HG03520 (cell line): Measurements from ENCODE around the gene SRPK1.

Experiments used
- ATAC-seq: cut with Tn5 transposase; IDR thresholded peaks from one replicate; pipeline ENCODE4 v1.9.1; 2021; ENCODE audit warnings: mild to moderate bottlenecking, moderate library complexity; ENCODE audit not compliant: unreplicated experiment

Gene SRPK1

GRCh38 chr6:35903679-35904078 is 17.2 kb downstream of the SRPK1 start:
- no peak for ATAC-seq

GRCh38 chr6:35900448-35900847 is 20.4 kb downstream of the SRPK1 start:
- ATAC-seq, result no peak

DNA sequence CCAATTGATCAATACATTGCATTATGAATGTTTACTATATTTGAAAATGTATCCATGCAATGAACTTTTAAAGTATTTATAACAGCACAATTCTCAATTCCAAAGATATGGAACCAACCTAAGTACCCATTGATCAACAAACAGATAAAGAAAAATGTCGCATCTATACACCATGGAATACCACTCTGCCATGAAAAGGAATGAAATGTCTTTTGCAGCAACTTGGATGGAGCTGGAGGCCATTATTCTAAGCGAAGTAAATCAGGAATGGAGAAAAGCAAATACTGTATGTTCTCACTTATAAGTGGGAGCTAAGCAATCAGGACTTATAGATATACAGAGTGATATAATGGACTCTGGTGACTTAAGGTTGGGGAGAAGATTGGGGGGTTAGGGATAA is 22.9 kb downstream of the SRPK1 start:
- no peak for ATAC-seq

DNA sequence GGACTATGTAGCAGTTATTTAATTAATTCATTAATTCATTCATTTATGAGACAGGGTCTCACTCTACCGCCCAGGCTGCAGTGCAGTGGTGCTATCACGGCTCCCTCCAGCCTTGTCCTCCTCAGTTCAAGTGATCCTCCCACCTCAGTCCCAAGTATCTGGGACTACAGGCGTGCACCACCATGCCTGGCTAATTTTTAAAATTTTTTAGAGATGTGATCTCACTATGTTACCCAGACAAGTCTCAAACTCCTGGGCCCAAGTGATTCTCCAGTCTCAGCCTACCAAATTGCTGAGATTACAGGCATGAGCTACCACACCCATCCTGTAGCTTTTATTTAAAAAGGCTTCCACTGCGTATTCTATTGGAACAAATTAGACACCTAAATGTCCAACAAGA is 23.4 kb downstream of the SRPK1 start:
- no peak for ATAC-seq

GRCh38 chr6:35897036-35897435 is 23.9 kb downstream of the SRPK1 start:
- no peak for ATAC-seq

- ATAC-seq, result no peak
Measured at GRCh38 chr6:35896228-35896627, 24.7 kb downstream of the SRPK1 start.

GRCh38 chr6:35895560-35895959 is 25.3 kb downstream of the SRPK1 start:
- ATAC-seq, result no peak

- ATAC-seq, result no peak
Measured at GRCh38 chr6:35894776-35895175, 26.1 kb downstream of the SRPK1 start.

GRCh38 chr6:35893246-35893645 is 27.7 kb downstream of the SRPK1 start:
- no peak for ATAC-seq

DNA sequence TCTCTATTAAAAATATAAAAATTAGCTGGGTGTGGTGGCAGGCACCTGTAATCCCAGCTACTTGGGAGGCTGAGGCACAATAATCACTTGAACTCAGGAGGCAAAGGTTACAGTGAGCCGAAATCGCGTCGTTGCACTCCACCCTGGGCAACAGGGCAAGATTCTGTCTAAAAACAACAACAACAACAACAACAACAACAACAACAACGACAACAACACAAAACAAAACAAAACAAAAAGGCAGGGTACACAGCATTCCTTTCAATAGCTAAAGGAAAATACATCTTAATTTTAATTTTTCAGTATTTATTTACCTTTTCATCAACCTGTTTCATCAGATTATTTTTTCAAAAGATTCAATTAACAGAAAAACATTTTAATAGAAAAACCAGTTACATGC is 28.4 kb downstream of the SRPK1 start:
- ATAC-seq, result no peak

DNA sequence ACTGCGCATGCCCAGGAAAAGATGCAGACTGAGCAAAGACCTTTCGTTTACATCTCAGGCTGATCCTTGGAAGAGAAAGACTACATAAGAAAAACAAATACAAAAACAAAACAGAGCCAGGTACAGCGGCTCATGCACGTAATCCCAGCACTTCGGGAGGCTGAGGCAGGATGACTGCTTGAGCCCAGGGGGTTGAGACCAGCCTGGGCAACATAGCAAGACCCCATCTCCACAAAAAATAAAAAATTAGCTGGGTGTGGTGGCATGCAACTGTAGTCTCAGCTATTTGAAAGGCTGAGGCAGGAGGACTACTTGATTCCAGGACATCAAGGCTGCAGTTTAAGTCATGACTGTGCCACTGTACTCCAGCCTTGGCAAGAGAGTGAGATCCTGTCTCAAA is 41.7 kb downstream of the SRPK1 start:
- no peak for ATAC-seq

- no peak for ATAC-seq
Measured at GRCh38 chr6:35876902-35877301, 44.0 kb downstream of the SRPK1 start.

- ATAC-seq, result no peak
Measured at GRCh38 chr6:35874730-35875129, 46.2 kb downstream of the SRPK1 start.

GRCh38 chr6:35859367-35859766 is 61.5 kb downstream of the SRPK1 start:
- no peak for ATAC-seq

DNA sequence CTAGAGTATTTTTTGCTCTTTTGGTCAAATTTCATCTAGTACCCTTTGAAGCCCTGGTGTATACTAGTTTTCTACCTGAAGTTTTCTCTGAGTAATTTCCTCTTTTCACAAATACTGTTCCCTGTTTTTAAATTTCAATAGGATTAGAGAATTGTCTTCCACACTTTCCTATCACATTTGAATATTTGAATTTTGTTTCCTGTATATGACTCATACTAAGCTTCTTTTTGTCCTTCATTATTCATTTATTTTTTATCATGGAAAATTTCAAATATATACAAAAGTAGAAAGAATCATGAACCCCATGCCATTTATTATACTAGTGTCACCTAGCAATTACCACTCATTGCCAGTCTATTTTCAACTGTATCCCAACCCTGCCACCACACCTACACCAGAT is 63.0 kb downstream of the SRPK1 start:
- no peak for ATAC-seq

GRCh38 chr6:35856250-35856649 is 64.6 kb downstream of the SRPK1 start:
- ATAC-seq, result no peak

DNA sequence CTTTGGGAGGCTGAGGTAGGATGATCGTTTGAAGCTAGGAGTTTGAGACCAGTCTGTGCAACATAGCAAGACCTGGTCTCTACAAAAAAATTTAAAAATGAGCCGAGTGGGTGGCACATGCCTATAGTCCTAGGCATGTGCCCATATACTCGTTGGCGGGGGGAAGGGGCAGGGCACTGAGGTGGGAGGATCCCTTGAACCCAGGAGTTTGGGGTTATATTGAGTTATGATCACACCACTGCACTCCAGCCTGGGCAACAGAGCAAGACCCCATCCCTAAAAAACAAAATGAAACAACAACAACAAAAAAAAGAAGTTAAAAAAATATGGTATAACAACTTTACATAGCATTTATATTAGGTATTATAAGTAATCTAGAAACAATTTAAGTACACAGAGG is 67.9 kb downstream of the SRPK1 start:
- ATAC-seq, result no peak

- no peak for ATAC-seq
Measured at GRCh38 chr6:35850208-35850607, 70.7 kb downstream of the SRPK1 start.

GRCh38 chr6:35844290-35844689 is 76.6 kb downstream of the SRPK1 start:
- no peak for ATAC-seq

- no peak for ATAC-seq
Measured at GRCh38 chr6:35842381-35842780, 78.5 kb downstream of the SRPK1 start.

GRCh38 chr6:35839019-35839418 is 81.9 kb downstream of the SRPK1 start:
- no peak for ATAC-seq

DNA sequence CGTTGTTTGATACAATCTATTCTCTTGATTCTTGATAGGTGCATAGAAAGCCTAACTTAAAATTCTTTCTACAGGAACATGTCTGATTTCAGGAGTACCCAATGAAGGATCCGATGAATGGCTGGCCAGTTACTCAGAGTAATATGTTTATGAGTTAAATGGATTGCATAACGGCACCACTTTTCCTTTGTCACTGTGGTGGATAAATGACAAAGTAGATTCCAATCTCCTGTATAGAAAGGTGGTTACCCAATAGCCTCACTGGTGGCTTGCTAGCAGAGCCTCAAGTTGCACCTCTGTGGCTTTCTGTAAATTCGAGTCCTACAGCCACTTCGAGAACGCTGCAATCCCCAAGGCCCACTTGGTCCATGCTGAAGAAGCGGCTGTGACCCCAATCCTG is 87.4 kb downstream of the SRPK1 start:
- no peak for ATAC-seq

- no peak for ATAC-seq
Measured at GRCh38 chr6:35831257-35832007, 89.5 kb downstream of the SRPK1 start.
